ENCODE measurements around the gene PEX14. TPM values are rescaled to one million over a fixed set of nuclear protein-coding genes. Genes with fewer than 3 reads are reported as not detected.

The PEX14 gene
- total RNA-seq, 4 donors from 2014 or later, result 10.6 to 19.6 (median 13.9) TPM

DNA sequence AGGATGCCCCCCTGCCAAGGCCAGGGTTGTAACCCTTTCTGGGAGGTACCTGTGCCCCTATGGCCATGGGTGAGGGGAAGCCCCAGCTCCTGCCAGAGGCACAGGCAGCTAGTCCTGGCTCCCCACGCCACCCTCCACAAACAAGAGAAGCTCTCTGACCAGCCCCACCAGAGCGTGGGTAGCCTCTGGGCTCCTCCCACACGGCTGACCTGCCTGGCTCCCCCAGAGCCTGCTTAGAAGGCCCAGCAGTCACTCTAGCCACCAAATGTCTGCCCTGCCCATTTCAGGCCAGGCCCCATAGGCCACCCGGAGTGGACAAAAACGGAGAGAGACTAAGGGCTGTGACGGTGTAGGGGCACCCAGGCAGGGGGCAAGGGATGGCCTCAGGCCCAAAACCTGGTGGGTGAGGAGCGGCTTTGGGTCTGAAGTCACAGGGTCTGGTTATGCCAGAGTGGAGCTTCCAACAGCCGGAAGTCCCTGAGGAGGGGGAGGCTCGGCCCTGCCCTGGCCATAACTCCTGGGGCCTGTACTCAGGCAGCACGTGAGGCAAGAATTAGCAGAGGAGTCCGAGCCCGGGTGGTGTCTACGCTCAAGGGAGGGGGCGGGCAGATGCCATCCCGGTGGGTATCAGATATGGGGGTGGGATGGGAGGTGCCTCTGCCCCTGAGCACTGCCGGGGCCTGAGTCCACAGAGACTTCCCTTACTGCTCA, 166.2 kb downstream of the PEX14 start:
- TF ChIP-seq, protein P1, sequence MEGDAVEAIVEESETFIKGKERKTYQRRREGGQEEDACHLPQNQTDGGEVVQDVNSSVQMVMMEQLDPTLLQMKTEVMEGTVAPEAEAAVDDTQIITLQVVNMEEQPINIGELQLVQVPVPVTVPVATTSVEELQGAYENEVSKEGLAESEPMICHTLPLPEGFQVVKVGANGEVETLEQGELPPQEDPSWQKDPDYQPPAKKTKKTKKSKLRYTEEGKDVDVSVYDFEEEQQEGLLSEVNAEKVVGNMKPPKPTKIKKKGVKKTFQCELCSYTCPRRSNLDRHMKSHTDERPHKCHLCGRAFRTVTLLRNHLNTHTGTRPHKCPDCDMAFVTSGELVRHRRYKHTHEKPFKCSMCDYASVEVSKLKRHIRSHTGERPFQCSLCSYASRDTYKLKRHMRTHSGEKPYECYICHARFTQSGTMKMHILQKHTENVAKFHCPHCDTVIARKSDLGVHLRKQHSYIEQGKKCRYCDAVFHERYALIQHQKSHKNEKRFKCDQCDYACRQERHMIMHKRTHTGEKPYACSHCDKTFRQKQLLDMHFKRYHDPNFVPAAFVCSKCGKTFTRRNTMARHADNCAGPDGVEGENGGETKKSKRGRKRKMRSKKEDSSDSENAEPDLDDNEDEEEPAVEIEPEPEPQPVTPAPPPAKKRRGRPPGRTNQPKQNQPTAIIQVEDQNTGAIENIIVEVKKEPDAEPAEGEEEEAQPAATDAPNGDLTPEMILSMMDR (IDR thresholded peaks at IDR 0.05), result no peak
- DNase-seq (ENCODE audit: low spot score) (no peak), ATAC-seq (ENCODE audit: low FRiP score) (no peak)

- no peak for DNase-seq (ENCODE audit: low spot score)
- TF ChIP-seq, protein P1 (IDR thresholded peaks at IDR 0.05), result no peak
- no peak for ATAC-seq (ENCODE audit: low FRiP score)
Observed at GRCh38 chr1:10641976-10642375, 167.2 kb downstream of the PEX14 start.

- DNase-seq (ENCODE audit: low spot score), result no peak
- TF ChIP-seq, protein P1 (IDR thresholded peaks at IDR 0.05), result no peak
- no peak for ATAC-seq (ENCODE audit: low FRiP score)
Observed at GRCh38 chr1:10642403-10643080, 167.8 kb downstream of the PEX14 start.

DNA sequence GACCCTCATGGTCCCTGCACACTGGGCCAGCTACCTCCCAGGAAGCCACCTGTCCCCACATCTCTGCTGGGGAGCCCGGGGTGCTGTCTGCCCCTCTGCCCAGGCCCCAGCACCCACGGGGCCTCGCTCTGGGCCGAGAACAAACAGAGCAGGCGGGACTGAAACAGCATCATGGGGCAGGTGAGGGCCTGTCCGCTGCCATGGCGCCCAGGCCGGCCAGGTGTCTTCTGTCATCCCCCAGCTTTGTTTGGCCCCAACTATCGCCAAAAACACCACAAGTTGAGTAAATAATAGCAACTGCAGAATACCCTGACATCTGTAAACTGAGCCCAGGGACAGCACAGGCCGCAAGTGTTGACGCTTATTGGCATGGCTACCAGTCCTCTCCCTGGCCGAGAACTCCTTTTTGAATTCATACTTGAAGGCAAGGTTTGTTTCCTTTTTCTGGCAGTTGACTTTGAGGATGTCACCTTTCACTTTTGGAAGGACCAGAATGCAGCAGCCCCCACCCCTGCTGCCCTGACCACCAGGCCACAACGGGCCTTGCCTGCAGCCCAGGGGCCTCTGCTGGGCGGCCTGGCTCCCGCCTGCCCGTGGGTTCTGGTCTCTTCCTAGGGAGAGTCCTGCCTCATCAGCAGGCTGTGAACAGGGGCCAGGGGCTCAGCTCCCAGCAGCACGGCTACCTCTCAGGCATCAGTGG, 169.0 kb downstream of the PEX14 start:
- DNase-seq (ENCODE audit: low spot score) (no peak), ATAC-seq (ENCODE audit: low FRiP score) (no peak)
- TF ChIP-seq, protein P1 (IDR thresholded peaks at IDR 0.05), result no peak

DNA sequence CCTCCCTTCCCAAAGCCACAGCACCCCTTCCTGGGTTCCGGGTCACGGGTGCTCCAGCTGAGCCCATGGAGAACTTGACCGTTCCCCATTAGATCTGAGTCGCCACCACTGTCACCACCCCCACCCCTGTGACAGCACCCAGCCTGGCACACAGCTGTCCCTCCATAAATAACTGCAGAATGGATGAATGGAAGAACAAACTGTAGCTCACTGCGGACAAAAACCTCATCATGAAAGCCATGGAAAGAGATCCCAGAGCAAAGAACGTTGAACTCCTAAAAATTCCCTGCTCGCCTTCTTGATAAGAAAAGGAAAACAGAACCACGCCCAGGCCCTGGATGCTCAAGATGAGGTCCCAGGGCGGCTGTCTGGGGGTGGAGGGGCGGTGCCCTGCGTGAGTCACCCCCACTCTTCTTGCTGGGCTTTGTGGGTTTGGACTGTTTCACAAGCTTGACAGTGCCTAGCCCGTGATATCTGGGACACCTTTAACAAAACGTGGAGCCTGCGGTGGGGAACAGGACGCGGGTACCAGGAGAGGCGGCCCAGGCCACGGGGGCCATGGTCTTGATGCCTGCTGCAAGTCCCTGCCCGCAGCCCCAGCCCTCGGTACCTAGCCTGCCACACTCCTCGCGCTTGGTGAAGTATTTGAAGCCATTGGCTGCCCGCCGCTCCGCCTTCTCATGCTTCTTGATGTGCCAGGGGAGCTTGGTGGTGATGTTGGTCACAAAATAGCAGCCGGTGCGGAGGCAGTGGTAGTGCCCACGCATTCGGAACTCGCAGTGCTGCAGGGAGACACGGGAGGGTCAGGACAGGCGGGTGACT, 169.8 kb downstream of the PEX14 start:
- DNase-seq (ENCODE audit: low spot score) (no peak), ATAC-seq (ENCODE audit: low FRiP score) (no peak)
- TF ChIP-seq, protein P1 (IDR thresholded peaks at IDR 0.05), result no peak

DNA sequence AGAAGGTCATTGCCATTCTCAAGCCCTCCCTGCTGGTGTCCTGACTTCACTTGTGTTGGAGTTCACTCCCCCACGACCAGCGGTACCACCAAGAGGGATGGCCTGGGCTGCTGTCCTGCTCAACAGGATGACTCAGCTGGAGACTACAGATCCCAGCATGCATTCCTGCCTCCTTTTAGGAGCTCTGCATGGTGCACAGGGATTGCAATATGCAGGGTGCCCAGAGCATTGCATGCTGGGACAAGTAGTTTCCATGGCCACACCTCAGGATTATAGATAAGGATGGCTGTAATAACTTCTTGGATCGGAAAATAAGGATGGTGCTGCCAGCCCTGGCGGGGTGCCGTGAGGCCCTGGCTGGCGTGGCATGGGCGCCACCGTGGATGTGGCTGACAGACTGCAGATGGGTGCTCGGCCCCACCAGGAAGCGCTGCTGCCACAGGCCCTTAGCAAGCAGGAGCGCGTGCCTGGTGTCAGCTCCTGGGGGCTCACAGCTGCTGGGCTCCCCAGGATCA, 171.7 kb downstream of the PEX14 start:
- ATAC-seq (ENCODE audit: low FRiP score) (no peak), DNase-seq (ENCODE audit: low spot score) (no peak)
- TF ChIP-seq, protein P1 (IDR thresholded peaks at IDR 0.05), result no peak

Data from omental fat pad (tissue), 4 donors.